ENCODE data around the gene MZB1.
A peak's percentile ranks its signal among the peaks of the same experiment; 100 is the strongest.

DNA sequence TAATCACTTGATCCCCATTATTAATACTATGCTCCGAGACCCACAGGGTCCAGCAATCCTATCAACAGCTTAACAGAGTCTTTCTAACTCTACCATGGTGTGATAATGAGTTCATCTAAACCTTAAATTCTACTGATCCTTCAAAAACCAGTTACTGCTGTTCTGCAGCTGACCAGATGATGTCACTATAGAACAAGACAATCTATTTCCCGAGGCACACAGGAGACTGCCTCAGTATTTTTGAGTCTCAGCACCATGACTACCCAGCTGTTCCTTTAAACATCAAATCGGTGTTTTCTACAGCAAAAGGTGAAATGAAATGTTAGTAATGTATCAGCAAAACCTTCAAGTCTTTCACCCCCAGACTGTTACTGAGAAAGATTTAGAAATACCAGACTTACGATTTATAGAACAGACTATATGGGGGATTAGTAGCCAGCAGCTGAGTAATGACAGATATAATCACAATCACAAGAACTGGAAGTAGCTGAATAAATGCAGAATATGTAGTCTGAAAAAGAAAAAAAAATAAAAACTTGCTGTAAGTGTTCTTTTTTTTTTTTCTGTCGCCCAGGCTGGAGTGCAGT lies 32.7 kb upstream of the MZB1 start:
- TF ChIP-seq, protein P1, sequence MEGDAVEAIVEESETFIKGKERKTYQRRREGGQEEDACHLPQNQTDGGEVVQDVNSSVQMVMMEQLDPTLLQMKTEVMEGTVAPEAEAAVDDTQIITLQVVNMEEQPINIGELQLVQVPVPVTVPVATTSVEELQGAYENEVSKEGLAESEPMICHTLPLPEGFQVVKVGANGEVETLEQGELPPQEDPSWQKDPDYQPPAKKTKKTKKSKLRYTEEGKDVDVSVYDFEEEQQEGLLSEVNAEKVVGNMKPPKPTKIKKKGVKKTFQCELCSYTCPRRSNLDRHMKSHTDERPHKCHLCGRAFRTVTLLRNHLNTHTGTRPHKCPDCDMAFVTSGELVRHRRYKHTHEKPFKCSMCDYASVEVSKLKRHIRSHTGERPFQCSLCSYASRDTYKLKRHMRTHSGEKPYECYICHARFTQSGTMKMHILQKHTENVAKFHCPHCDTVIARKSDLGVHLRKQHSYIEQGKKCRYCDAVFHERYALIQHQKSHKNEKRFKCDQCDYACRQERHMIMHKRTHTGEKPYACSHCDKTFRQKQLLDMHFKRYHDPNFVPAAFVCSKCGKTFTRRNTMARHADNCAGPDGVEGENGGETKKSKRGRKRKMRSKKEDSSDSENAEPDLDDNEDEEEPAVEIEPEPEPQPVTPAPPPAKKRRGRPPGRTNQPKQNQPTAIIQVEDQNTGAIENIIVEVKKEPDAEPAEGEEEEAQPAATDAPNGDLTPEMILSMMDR (IDR thresholded peaks at IDR 0.05; ENCODE audit: low read depth, low read length, missing input control): peak; percentile 92
- no peak for TF ChIP-seq FOXA1 (IDR thresholded peaks at IDR 0.05)
